Progenitor cell of endocrine pancreas (in vitro differentiated cells): ENCODE results near the gene DHX34. TPM values are rescaled to one million over a fixed set of nuclear protein-coding genes. Genes with fewer than 3 reads are reported as not detected.

Source experiments
- DNase-seq: peaks from one replicate; pipeline ENCODE4 v3.0.0; 2021; ENCODE audit warnings: low spot score; ENCODE audit not compliant: unreplicated experiment
- H3K27ac Mint-ChIP-seq: 2 replicates; pipeline ENCODE4 v1.8.0; 2021; ENCODE audit warnings: mild to moderate bottlenecking, moderate library complexity, mixed read lengths
- H3K27me3 Mint-ChIP-seq: 2 replicates; pipeline ENCODE4 v1.8.0; 2021; ENCODE audit warnings: mixed read lengths
- H3K36me3 Mint-ChIP-seq: 2 replicates; pipeline ENCODE4 v1.8.0; 2022; ENCODE audit warnings: mixed read lengths; ENCODE audit not compliant: insufficient read depth
- H3K4me1 Mint-ChIP-seq: 2 replicates; pipeline ENCODE4 v1.8.0; 2021; ENCODE audit warnings: low read depth, mixed read lengths
- H3K4me3 Mint-ChIP-seq: 2 replicates; pipeline ENCODE4 v1.8.0; 2021; ENCODE audit warnings: low read depth, mild to moderate bottlenecking, moderate library complexity, mixed read lengths
- H3K9me3 Mint-ChIP-seq: 2 replicates; pipeline ENCODE4 v1.8.0; 2021; ENCODE audit warnings: low read depth, mixed read lengths
- total RNA-seq: library from RNA; stranded (reverse); gene quantifications from 2 replicates; pipeline ENCODE4 v1.2.1, GENCODE V29; 2021
- TF ChIP-seq, protein P1 (sequence below): fragments of 200-600 bp; sonication (generic); IDR thresholded peaks from one replicate; pipeline ENCODE4 v1.5.0; 2021; ENCODE audit warnings: antibody characterized with exemption, mild to moderate bottlenecking; ENCODE audit not compliant: unreplicated experiment

Gene DHX34
- total RNA-seq, 1 donor from 2014 or later: 42.1 TPM

GRCh38 chr19:47376589-47377144, 27.6 kb downstream of the DHX34 start:
- TF ChIP-seq, protein P1, sequence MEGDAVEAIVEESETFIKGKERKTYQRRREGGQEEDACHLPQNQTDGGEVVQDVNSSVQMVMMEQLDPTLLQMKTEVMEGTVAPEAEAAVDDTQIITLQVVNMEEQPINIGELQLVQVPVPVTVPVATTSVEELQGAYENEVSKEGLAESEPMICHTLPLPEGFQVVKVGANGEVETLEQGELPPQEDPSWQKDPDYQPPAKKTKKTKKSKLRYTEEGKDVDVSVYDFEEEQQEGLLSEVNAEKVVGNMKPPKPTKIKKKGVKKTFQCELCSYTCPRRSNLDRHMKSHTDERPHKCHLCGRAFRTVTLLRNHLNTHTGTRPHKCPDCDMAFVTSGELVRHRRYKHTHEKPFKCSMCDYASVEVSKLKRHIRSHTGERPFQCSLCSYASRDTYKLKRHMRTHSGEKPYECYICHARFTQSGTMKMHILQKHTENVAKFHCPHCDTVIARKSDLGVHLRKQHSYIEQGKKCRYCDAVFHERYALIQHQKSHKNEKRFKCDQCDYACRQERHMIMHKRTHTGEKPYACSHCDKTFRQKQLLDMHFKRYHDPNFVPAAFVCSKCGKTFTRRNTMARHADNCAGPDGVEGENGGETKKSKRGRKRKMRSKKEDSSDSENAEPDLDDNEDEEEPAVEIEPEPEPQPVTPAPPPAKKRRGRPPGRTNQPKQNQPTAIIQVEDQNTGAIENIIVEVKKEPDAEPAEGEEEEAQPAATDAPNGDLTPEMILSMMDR: no peak
- Mint-ChIP-seq H3K27me3 (no peaks in the 10 kb centered on the region), H3K4me1 (no peaks in the 10 kb centered on the region), H3K9me3 (no peaks in the 10 kb centered on the region), H3K4me3 (no peak overlapping the region), H3K27ac (no peak overlapping the region), H3K36me3 (peaks cover 20% of the 10 kb centered on the region)
- DNase-seq: no peak

- Mint-ChIP-seq H3K27me3 (no peaks in the 10 kb centered on the region), H3K36me3 (peaks cover 18% of the 10 kb centered on the region), H3K27ac (no peak overlapping the region), H3K9me3 (no peaks in the 10 kb centered on the region), H3K4me3 (no peak overlapping the region), H3K4me1 (no peaks in the 10 kb centered on the region)
- TF ChIP-seq, protein P1: no peak
- DNase-seq: no peak
Observed at GRCh38 chr19:47377208-47377701, 28.1 kb downstream of the DHX34 start.

GRCh38 chr19:47377801-47378200, 28.7 kb downstream of the DHX34 start:
- TF ChIP-seq, protein P1: no peak
- DNase-seq: no peak
- Mint-ChIP-seq H3K36me3 (peaks cover 18% of the 10 kb centered on the region), H3K27ac (no peak overlapping the region), H3K4me3 (no peak overlapping the region), H3K9me3 (no peaks in the 10 kb centered on the region), H3K27me3 (no peaks in the 10 kb centered on the region), H3K4me1 (no peaks in the 10 kb centered on the region)

GRCh38 chr19:47378246-47378645, 29.1 kb downstream of the DHX34 start:
- H3K4me3 Mint-ChIP-seq: no peak overlapping the region
- no peaks in the 10 kb centered on the region for H3K27me3 Mint-ChIP-seq
- TF ChIP-seq, protein P1: no peak
- no peak for DNase-seq
- H3K9me3 Mint-ChIP-seq: no peaks in the 10 kb centered on the region
- H3K27ac Mint-ChIP-seq: no peak overlapping the region
- peaks cover 21% of the 10 kb centered on the region for H3K36me3 Mint-ChIP-seq
- H3K4me1 Mint-ChIP-seq: no peaks in the 10 kb centered on the region

- Mint-ChIP-seq H3K9me3 (no peaks in the 10 kb centered on the region), H3K4me3 (no peak overlapping the region), H3K4me1 (no peaks in the 10 kb centered on the region), H3K36me3 (peaks cover 19% of the 10 kb centered on the region), H3K27ac (no peak overlapping the region), H3K27me3 (no peaks in the 10 kb centered on the region)
- DNase-seq: no peak
- TF ChIP-seq, protein P1: no peak
Observed at GRCh38 chr19:47379381-47379938, 30.3 kb downstream of the DHX34 start.
